HCT116 (cell line): Measurements from ENCODE around the gene NTMT2. TPM values are rescaled to one million over a fixed set of nuclear protein-coding genes. Genes with fewer than 3 reads are reported as not detected.
"Not testable (repeated sequence)": the region's sequence is repeated elsewhere in the genome, so short reads cannot be mapped to it uniquely, and the experiment has no call there.

Experiments used
- ATAC-seq: fragments of 200-7000 bp; cut with Tn5 transposase; 2 replicates; pipeline ENCODE4 v1.9.1; 2020; ENCODE audit warnings: mild to moderate bottlenecking, moderate library complexity
- BruUV-seq: library from RNA; stranded (reverse); fragments of 400-500 nt; replicated peaks from 2 replicates; lab custom pipeline; 2021; lab: Mats Ljungman, UMichigan
- CTCF ChIA-PET: fragments of 300-600 bp; sonication (Branson Sonifier 250); formaldehyde crosslinking; loops from one replicate; lab custom pipeline; 2021; ENCODE audit warnings: antibody characterized with exemption; lab: Charles Lee
- POLR2A ChIA-PET: fragments of 300-600, 350-600 bp; sonication (Branson Sonifier 250); formaldehyde crosslinking; loops from one replicate; lab custom pipeline; 2021; ENCODE audit warnings: antibody characterized with exemption; lab: Charles Lee
- RAD21 ChIA-PET, 2 experiments: fragments of 300-600 bp; sonication (Branson Sonifier 250); formaldehyde crosslinking; loops; one replicate each; lab custom pipeline; 2023; ENCODE audit warnings: low total read pairs in 2 of 2; ENCODE audit not compliant: uncharacterized antibody in 2 of 2, unreplicated experiment in 2 of 2, low non-redundant PET in 1 of 2; lab: Charles Lee
- DNase-seq: peaks from one replicate; pipeline ENCODE4 v3.0.0-alpha.2; 2010; ENCODE audit warnings: low read depth, low spot score
- H2AFZ ChIP-seq: fragments of 200-600 bp; shearing (Covaris generic), sonication (generic); 2 replicates; pipeline ENCODE4 v1.6.1; 2017; ENCODE audit warnings: low read depth, mixed run types, mixed read lengths, antibody characterized with exemption, low read length; ENCODE audit not compliant: poor library complexity, severe bottlenecking
- H3K27ac ChIP-seq: 2 replicates; pipeline ENCODE4 v1.5.1; 2012; ENCODE audit warnings: low read depth, low read length
- H3K27me3 ChIP-seq: fragments of 200-600 bp; sonication (generic); 2 replicates; pipeline ENCODE4 v1.6.1; 2016; ENCODE audit warnings: mixed run types, low read length, mixed read lengths; ENCODE audit not compliant: insufficient read depth
- H3K36me3 ChIP-seq, 2 experiments: fragments of 200-500 bp in 1 of 2; fragments of 200-600 bp in 1 of 2; sonication (Bioruptor generic) in 1 of 2; sonication (generic) in 1 of 2; 2 replicates each; pipeline versions ENCODE4 v1.5.1 to v1.6.1; 2014 to 2016; ENCODE audit warnings: low read length in 2 of 2, inconsistent platforms in 1 of 2, mixed read lengths in 1 of 2, mixed run types in 1 of 2; ENCODE audit not compliant: insufficient read depth in 2 of 2, control insufficient read depth in 1 of 2
- H3K4me1 ChIP-seq, 2 experiments: fragments of 200-600 bp in 1 of 2; sonication (generic) in 1 of 2; 2 replicates each; pipeline versions ENCODE4 v1.5.1 to v1.6.1; 2012 to 2017; ENCODE audit warnings: low read length in 2 of 2, inconsistent platforms in 1 of 2, mild to moderate bottlenecking in 1 of 2, mixed read lengths in 1 of 2, mixed run types in 1 of 2, moderate library complexity in 1 of 2; ENCODE audit not compliant: insufficient read depth in 2 of 2, control insufficient read depth in 1 of 2
- H3K4me2 ChIP-seq: fragments of 200-600 bp; sonication (generic); 2 replicates; pipeline ENCODE4 v1.6.1; 2017; ENCODE audit warnings: mixed run types, low read length, mixed read lengths
- H3K4me3 ChIP-seq, 2 experiments: fragments of 200-600 bp in 1 of 2; sonication (generic) in 1 of 2; replicated peaks in 1 of 2; 2 replicates each; pipeline ENCODE4 v1.5.1; 2011 to 2016; ENCODE audit warnings: low read length in 2 of 2, control low read depth in 1 of 2, low read depth in 1 of 2, mild to moderate bottlenecking in 1 of 2, mixed read lengths in 1 of 2, mixed run types in 1 of 2
- H3K79me2 ChIP-seq: fragments of 200-600 bp; sonication (generic); 2 replicates; pipeline ENCODE4 v1.6.1; 2017; ENCODE audit warnings: mild to moderate bottlenecking, mixed run types, low read length, moderate library complexity, mixed read lengths; ENCODE audit not compliant: insufficient read depth
- H3K9ac ChIP-seq: fragments of 200-600 bp; sonication (generic); 2 replicates; pipeline ENCODE4 v1.6.1; 2016; ENCODE audit warnings: low read length, mixed read lengths
- H3K9me2 ChIP-seq: fragments of 200-600 bp; sonication (generic), shearing (Covaris generic); 2 replicates; pipeline ENCODE4 v1.6.1; 2017; ENCODE audit warnings: mixed run types, mild to moderate bottlenecking, moderate library complexity; ENCODE audit not compliant: insufficient read depth
- H3K9me3 ChIP-seq, 2 experiments: fragments of 200-500 bp in 1 of 2; fragments of 200-600 bp in 1 of 2; sonication (Bioruptor generic) in 1 of 2; sonication (generic) in 1 of 2; 2 replicates each; pipeline ENCODE4 v1.6.1; 2014 to 2017; ENCODE audit warnings: low read length in 2 of 2, mixed read lengths in 2 of 2, inconsistent platforms in 1 of 2, low read depth in 1 of 2, mild to moderate bottlenecking in 1 of 2, mixed run types in 1 of 2, moderate library complexity in 1 of 2; ENCODE audit not compliant: control insufficient read depth in 1 of 2, insufficient read depth in 1 of 2
- H4K20me1 ChIP-seq: fragments of 200-600 bp; sonication (generic), shearing (Covaris generic); 2 replicates; pipeline ENCODE4 v1.6.1; 2017; ENCODE audit warnings: mixed run types, mild to moderate bottlenecking, moderate library complexity; ENCODE audit not compliant: insufficient read depth
- EZH2 ChIP-seq: fragments of 200-600 bp; sonication (generic); IDR thresholded peaks from 2 replicates; pipeline ENCODE4 v1.6.1; 2017; ENCODE audit warnings: antibody characterized with exemption, mixed run types
- EZH2phosphoT487 ChIP-seq: fragments of 200-600 bp; IDR thresholded peaks from 2 replicates; pipeline ENCODE4 v1.6.1; 2018; ENCODE audit warnings: antibody characterized with exemption, borderline replicate concordance
- FOSL1 ChIP-seq: IDR thresholded peaks from 2 replicates; pipeline ENCODE4 v1.6.1; 2012; ENCODE audit warnings: low read depth
- SIN3A ChIP-seq: IDR thresholded peaks from 2 replicates; pipeline ENCODE4 v1.6.1; 2012; ENCODE audit warnings: low read depth
- intact Hi-C: fragments of 100-400 bp; cut with micrococcal nuclease; formaldehyde crosslinking; loops from 2 replicates; pipeline ENCODE4 v1.10.0; 2022
- total RNA-seq: library from RNA; stranded (reverse); gene quantifications from one replicate; pipeline ENCODE4 v1.2.1, GENCODE V29; 2021; ENCODE audit not compliant: unreplicated experiment

The NTMT2 gene
- total RNA-seq, 1 experiment from 2014 or later = not detected

DNA sequence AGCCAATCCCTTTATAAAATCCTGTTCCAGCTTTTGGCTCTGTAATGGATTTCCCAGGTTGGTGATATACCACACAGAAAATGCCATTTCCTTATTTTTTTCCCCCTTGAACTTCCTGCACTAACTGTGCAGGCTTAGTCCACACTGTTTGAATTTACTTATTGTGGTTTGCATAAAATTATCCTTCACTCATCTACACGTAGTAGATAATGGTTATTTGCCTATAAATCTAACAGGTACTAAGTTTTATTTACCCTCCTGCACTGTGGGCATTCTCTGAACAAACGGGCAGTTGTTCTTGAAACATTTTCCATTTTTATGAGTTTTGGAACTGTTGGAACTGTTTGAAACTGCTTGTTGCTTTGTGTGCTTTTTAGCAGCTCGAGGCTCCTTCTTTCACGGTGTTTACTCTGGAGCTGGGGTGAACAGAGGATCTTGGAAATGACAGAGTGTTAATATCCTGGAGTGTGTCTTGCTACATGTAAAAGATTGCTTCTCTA is 48.3 kb upstream of the NTMT2 start:
- BruUV-seq = no TSS peak
- Histone ChIP-seq H2AFZ (no peak overlapping the region), H3K9ac (no peak overlapping the region), H3K27me3 (no peaks in the 10 kb centered on the region), H3K9me3 (no peaks in the 10 kb centered on the region), H3K36me3 (no peaks in the 10 kb centered on the region), H3K9me2 (no peaks in the 10 kb centered on the region), H3K27ac (no peak overlapping the region), H3K4me1 (no peaks in the 10 kb centered on the region), H3K4me2 (no peak overlapping the region), H3K4me3 (no peak overlapping the region), H4K20me1 (no peaks in the 10 kb centered on the region), H3K79me2 (no peaks in the 10 kb centered on the region)
- POLR2A ChIA-PET = no interaction called here
- no peak for DNase-seq
- RAD21 ChIA-PET = no interaction called here
- TF ChIP-seq SIN3A = no peak
- no peak for TF ChIP-seq EZH2phosphoT487
- no peak for TF ChIP-seq EZH2
- TF ChIP-seq FOSL1 = no peak
- CTCF ChIA-PET = no interaction called here
- no peak for ATAC-seq
- intact Hi-C loops = no loop called here

DNA sequence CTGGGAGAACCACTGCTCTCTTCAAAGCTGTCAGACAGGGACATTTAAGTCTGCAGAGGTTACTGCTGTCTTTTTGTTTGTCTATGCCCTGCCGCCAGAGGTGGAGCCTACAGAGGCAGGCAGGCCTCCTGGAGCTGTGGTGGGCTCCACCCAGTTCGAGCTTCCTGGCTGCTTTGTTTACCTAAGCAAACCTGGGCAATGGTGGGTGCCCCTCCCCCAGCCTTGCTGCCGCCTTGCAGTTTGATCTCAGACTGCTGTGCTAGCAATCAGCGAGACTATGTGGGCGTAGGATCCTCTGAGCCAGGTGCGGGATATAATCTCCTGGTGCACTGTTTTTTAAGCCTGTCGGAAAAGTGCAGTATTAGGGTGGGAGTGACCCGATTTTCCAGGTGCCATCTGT is 32.6 kb upstream of the NTMT2 start:
- CTCF ChIA-PET, H3K4me2 ChIP-seq, ATAC-seq, DNase-seq, H2AFZ ChIP-seq, BruUV-seq, H3K4me1 ChIP-seq, RAD21 ChIA-PET, H3K9me3 ChIP-seq, H3K9me2 ChIP-seq, POLR2A ChIA-PET, H3K36me3 ChIP-seq, H3K4me3 ChIP-seq, H4K20me1 ChIP-seq, H3K79me2 ChIP-seq, H3K9ac ChIP-seq, intact Hi-C loops, H3K27me3 ChIP-seq, H3K27ac ChIP-seq: not testable (repeated sequence)
